NOMO-1 (cell line): ENCODE results near the gene RBM3.
A peak's percentile ranks its signal among the peaks of the same experiment; 100 is the strongest.

Experiments used
- DNase-seq, 2 experiments: peaks; one replicate each; lab custom pipeline; 2025; ENCODE audit not compliant: unreplicated experiment in 2 of 2; lab: John Stamatoyannopoulos, UW

RBM3 gene

GRCh38 chrX:48613502-48614160 is 39.3 kb downstream of the RBM3 start:
- no peak for DNase-seq

DNA sequence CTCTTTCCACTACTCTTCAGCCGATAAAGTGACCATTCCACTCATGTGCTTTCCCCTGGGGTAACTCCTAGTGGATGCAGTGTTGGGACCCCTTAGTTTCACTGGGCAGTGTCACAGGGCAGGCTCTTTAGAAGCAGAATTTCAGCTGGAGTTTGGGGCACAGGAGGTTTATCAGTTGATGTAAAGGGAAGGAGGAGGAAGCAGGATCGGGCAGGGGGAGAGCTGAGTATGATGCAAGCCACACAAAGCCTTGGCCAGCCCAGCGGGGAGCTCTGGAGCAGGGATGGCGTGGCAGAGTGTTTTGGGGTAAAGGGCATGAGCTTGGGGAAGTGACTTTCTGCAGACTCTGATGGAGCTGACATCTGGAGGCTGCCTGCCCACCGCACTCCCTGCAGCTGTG is 42.3 kb downstream of the RBM3 start:
- peak in 1 of 2 experiments; percentile 4 for DNase-seq

DNA sequence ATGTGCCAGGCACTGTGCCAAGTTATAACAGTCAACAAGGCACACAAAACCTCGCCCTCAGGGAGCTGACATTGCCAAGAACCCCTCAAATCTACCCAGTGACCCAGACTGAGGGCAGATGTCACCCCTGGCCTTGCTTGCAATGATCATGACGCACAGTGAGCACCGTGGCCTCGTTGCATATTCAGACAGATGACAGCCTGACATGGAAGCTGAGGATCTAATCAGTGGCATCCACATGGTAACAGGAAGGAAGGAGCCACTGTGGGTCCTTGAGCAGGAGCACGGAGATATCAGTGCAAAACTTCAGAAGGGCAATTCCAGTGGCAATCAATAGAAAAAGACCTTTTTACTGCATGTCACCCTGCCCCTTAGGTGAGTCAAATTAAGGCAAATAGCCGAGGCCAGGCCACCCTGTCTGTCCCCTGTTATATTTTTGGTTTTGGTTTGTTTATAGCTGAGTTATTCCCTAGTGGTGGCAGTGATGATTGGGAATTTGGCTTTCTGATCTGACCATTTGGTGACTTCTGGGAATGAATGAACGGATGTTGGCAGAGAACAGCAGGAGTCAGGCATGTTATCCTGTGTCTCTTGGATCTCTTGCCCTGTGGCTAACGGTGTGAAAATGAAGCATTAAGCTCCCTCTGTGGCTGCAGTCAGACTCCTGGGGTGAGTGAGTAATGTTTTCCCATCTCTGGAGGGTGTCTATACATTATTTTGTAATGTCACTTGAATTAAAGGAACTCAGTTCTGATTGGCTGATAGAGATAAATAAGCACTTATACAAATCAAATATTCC is 43.5 kb downstream of the RBM3 start:
- DNase-seq, result no peak

DNA sequence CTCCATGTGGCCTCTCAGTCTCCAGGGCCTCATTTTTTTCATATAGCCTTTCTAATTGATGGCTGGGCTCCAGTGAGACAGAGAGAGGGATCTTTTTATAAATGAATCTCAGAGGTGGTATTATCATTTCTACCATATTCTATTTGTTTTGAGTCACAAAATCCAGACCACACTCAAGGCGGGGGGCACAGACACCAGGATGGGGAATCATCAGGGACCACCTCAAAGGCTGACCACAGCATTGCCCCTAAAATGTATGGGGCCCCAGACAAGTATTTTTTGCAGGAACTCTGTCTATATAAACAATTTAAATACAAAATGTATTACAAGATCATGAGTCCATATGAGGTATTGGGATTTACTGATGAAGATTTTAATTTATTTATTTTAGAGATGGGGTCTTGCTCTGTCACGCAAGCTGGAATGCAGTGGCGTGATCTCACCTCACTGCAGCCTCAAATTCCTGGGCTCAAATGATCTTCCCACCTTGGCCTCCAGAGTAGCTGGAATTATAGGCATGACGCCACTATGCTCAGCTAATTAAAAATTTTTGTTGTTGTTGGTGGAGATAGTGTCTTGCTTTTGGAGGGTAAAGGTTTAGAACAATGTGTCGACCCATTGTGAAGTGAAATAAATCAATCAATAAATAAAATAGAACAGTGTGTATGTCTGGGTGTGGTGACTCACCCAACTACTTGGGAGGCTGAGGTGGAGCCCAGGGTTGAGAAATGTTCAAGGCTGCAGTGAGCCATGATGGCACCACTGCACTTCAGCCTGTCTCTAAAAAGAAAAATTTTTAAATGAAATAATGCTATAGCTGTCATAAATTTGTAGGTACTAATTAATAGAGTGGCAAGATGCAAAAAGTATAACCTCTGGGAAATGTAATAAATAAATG is 52.4 kb downstream of the RBM3 start:
- DNase-seq, result no peak
